ENCODE measurements around the gene TREML2.

- TF ChIP-seq, protein P1, sequence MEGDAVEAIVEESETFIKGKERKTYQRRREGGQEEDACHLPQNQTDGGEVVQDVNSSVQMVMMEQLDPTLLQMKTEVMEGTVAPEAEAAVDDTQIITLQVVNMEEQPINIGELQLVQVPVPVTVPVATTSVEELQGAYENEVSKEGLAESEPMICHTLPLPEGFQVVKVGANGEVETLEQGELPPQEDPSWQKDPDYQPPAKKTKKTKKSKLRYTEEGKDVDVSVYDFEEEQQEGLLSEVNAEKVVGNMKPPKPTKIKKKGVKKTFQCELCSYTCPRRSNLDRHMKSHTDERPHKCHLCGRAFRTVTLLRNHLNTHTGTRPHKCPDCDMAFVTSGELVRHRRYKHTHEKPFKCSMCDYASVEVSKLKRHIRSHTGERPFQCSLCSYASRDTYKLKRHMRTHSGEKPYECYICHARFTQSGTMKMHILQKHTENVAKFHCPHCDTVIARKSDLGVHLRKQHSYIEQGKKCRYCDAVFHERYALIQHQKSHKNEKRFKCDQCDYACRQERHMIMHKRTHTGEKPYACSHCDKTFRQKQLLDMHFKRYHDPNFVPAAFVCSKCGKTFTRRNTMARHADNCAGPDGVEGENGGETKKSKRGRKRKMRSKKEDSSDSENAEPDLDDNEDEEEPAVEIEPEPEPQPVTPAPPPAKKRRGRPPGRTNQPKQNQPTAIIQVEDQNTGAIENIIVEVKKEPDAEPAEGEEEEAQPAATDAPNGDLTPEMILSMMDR (conservative IDR thresholded peaks at IDR 0.05): no peak
- no peak for TF ChIP-seq EZH2 (IDR thresholded peaks at IDR 0.05; ENCODE audit: low read depth)
Observed at GRCh38 chr6:41161380-41161779, 39.6 kb downstream of the TREML2 start.
